ENCODE data around the gene TRAF5.

TRAF5 gene

GRCh38 chr1:211338224-211338620, 11.6 kb downstream of the TRAF5 start:
- no peak for TF ChIP-seq CTCF (IDR thresholded peaks at IDR 0.05)
- no peak for TF ChIP-seq ZFX (IDR thresholded peaks at IDR 0.05; ENCODE audit: borderline replicate concordance)
- H3K27ac ChIP-seq, result no peak overlapping the region

DNA sequence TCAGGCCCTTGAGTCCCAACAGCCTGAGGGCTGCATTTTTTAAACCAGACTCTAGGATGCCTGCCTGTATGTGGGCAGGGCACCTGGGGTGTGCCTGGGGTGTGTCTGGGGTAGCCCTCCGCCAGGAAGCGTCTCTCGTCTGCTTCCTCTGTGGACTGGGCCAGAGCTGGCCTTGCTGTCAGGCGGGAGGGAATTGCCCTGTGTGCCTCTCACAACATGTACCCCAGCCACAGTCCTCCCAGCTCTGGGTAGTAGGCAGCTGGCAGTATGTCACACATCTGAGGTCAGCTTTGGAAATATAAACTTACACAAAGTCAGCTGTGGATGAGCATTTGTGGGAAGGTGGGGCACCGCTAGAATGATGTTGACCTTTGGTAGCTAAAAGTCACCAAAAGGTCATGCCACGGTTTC, 13.0 kb downstream of the TRAF5 start:
- no peak overlapping the region for H3K27ac ChIP-seq
- TF ChIP-seq ZFX (IDR thresholded peaks at IDR 0.05; ENCODE audit: borderline replicate concordance) (no peak), CTCF (IDR thresholded peaks at IDR 0.05) (no peak)

- TF ChIP-seq ZFX (IDR thresholded peaks at IDR 0.05; ENCODE audit: borderline replicate concordance) (no peak), CTCF (IDR thresholded peaks at IDR 0.05) (no peak)
- H3K27ac ChIP-seq, result no peak overlapping the region
Observed at GRCh38 chr1:211340622-211341507, 14.2 kb downstream of the TRAF5 start.

DNA sequence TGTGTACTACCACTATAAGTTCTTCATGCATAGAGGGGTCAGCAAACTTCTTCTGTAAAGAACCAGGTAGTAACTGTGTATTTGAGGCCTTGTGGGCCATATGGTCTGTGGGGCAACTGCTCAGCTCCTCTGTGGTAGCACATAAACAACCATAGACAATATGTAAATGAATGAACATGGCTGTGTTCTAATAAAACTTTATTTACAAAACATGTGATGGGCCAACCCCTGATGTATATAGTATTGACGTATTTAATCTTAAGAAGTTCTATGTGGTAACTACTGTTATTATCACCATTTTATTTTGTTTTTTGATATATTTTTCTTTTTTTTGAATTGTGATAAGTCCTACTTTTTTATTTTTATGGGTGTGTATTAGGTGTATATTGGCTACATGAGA, 15.4 kb downstream of the TRAF5 start:
- no peak for TF ChIP-seq ZFX (IDR thresholded peaks at IDR 0.05; ENCODE audit: borderline replicate concordance)
- TF ChIP-seq CTCF (IDR thresholded peaks at IDR 0.05), result no peak
- H3K27ac ChIP-seq, result no peak overlapping the region

GRCh38 chr1:211343607-211344006, 17.0 kb downstream of the TRAF5 start:
- TF ChIP-seq CTCF (IDR thresholded peaks at IDR 0.05) (no peak), ZFX (IDR thresholded peaks at IDR 0.05; ENCODE audit: borderline replicate concordance) (no peak)
- H3K27ac ChIP-seq, result no peak overlapping the region

DNA sequence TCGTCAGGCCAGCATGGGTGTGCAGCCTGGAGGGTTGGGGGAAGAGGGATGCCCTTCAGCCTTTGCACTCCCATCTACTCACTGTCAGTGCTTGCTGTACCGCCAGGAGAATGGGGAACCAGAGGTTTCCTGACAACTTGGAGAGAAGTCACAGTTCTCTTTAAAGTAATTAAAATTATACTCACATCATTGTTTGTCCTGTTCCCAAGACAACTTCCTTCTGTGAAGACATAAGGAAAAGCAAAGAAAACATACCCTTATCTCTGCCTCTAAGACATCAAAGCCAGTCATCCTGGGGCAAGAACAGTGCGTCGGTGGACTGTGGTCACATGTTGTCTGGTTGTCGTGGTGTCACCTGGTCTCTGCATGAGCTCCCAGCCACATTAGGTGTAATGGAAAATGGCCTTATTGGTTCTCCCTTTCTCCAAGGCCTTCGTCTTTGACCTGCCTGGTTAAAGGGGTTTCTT, 17.6 kb downstream of the TRAF5 start:
- no peak for TF ChIP-seq ZFX (IDR thresholded peaks at IDR 0.05; ENCODE audit: borderline replicate concordance)
- no peak for TF ChIP-seq CTCF (IDR thresholded peaks at IDR 0.05)

DNA sequence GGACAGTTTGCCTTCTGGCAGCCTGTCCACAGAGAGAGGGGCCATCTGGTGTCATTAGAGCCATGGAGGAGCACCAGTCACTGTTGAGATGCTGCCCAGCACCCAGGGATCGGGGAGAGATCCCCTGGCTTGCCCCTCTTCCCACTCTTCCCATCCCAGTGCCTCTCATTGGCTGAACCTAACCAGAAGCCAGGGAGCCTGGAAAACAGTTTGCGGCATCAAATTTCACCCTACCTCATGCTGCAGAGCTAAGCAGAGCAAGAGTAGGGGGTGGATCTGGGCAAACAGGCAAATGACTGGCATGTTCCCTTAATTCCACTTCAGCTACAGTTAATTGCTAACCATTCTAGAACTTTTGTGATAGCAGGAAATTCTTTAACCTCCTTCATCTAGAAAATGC, 19.1 kb downstream of the TRAF5 start:
- TF ChIP-seq CTCF (IDR thresholded peaks at IDR 0.05) (no peak), ZFX (IDR thresholded peaks at IDR 0.05; ENCODE audit: borderline replicate concordance) (no peak)
- no peak overlapping the region for H3K27ac ChIP-seq

More for the DNA sequence above, 17.6 kb downstream of the TRAF5 start:
- H3K27ac ChIP-seq, result no peak overlapping the region
